Endometrium (tissue), 2 donors: ENCODE data around the gene VPS25.
"Not testable (repeated sequence)": the region's sequence is repeated elsewhere in the genome, so short reads cannot be mapped to it uniquely, and the experiment has no call there.

Experiments used
- FAIRE-seq: peaks from 2 replicates; lab custom pipeline; 2012; peaks lifted over from hg19 to GRCh38; lab: Jason Lieb, UNC
- donor health status: control.
- donor health status: control.

VPS25 gene

GRCh38 chr17:42769964-42770363, 3.3 kb upstream of the VPS25 start:
- not testable (repeated sequence) for FAIRE-seq

GRCh38 chr17:42772945-42773289, 332 bp upstream of the VPS25 start:
- no peak for FAIRE-seq

GRCh38 chr17:42774066-42774745, 957 bp downstream of the VPS25 start:
- no peak for FAIRE-seq

GRCh38 chr17:42775534-42776098, 2.4 kb downstream of the VPS25 start:
- no peak for FAIRE-seq

GRCh38 chr17:42778570-42778969, 5.3 kb downstream of the VPS25 start:
- FAIRE-seq = no peak

GRCh38 chr17:42779304-42779935, 6.2 kb downstream of the VPS25 start:
- FAIRE-seq = no peak

- FAIRE-seq = no peak
These were observed 6.9 kb downstream of the VPS25 start, which contains the start of gene WNK4 for GRCh38 chr17:42779936-42780850. TSS of gene WNK4 (plus strand) at chr17:42780610. CDS start at chr17:42780699, 89 bp downstream.

- FAIRE-seq = no peak
These were observed 7.8 kb downstream of the VPS25 start for GRCh38 chr17:42780851-42781638.

GRCh38 chr17:42781639-42782165, 8.5 kb downstream of the VPS25 start:
- no peak for FAIRE-seq

- FAIRE-seq = no peak
These were observed 9.2 kb downstream of the VPS25 start for GRCh38 chr17:42782166-42783061.

- no peak for FAIRE-seq
These were observed 10.0 kb downstream of the VPS25 start for GRCh38 chr17:42783062-42783790.

GRCh38 chr17:42783791-42784138, 10.5 kb downstream of the VPS25 start:
- no peak for FAIRE-seq

GRCh38 chr17:42784409-42784808, 11.2 kb downstream of the VPS25 start:
- no peak for FAIRE-seq

- FAIRE-seq = no peak
These were observed 11.8 kb downstream of the VPS25 start for GRCh38 chr17:42784811-42785592.

GRCh38 chr17:42787266-42787665, 14.0 kb downstream of the VPS25 start:
- no peak for FAIRE-seq

- no peak for FAIRE-seq
These were observed 18.7 kb downstream of the VPS25 start for GRCh38 chr17:42791948-42792347.

- FAIRE-seq = no peak
These were observed 19.3 kb downstream of the VPS25 start for GRCh38 chr17:42792545-42792944.

- no peak for FAIRE-seq
These were observed 21.8 kb downstream of the VPS25 start for GRCh38 chr17:42795061-42795460.

- no peak for FAIRE-seq
These were observed 22.2 kb downstream of the VPS25 start for GRCh38 chr17:42795465-42795864.
